Peyer's patch (tissue), 4 donors: ENCODE data around the gene DNAJC5G.

Experiments
- CTCF ChIP-seq, 6 experiments: fragments of 450-650 bp in 4 of 6; fragments of 200-600 bp in 2 of 6; sonication (generic) in 1 of 6; IDR thresholded peaks; one replicate each; pipeline ENCODE4 v1.5.1; 2017 to 2019; ENCODE audit warnings: antibody characterized with exemption in 6 of 6, mild to moderate bottlenecking in 3 of 6, moderate library complexity in 1 of 6
- POLR2A ChIP-seq, 2 donors: fragments of 450-650 bp; IDR thresholded peaks; one replicate each; pipeline ENCODE4 v1.5.1; 2017; ENCODE audit warnings: antibody characterized with exemption in 2 of 2, mild to moderate bottlenecking in 2 of 2, moderate library complexity in 2 of 2

- TF ChIP-seq CTCF (IDR thresholded peaks at IDR 0.05) = no peak
- TF ChIP-seq POLR2A (IDR thresholded peaks at IDR 0.05) = no peak
Measured at GRCh38 chr2:27270670-27271069, 4.6 kb upstream of the DNAJC5G start.
